ENCODE measurements around the gene C18orf32. TPM values are rescaled to one million over a fixed set of nuclear protein-coding genes. Genes with fewer than 3 reads are reported as not detected.
"Not testable (repeated sequence)": the region's sequence is repeated elsewhere in the genome, so short reads cannot be mapped to it uniquely, and the experiment has no call there.

Gene C18orf32
- total and polyA plus RNA-seq, 10 donors: 33.3 to 66.7 (median 41.1) TPM

GRCh38 chr18:49524349-49524748 lies 37.3 kb upstream of the C18orf32 start:
- H3K27me3 ChIP-seq (replicated peaks in 1 of 7): peaks cover 0 to 5% (median 0%) of the 10 kb centered on the region in 7 donors
- no peaks in the 10 kb centered on the region for H3K4me1 ChIP-seq
- no peaks in the 10 kb centered on the region for H3K36me3 ChIP-seq
- intact Hi-C loops (cut with DNase I; ENCODE audit: low total_unique reads): no loop called here
- WGBS, 5 donors: 78 to 98% (median 94%) methylated on average over 2 of the region's 2 CpGs
- no peak overlapping the region for H3K27ac ChIP-seq
- TF ChIP-seq POLR2A (IDR thresholded peaks at IDR 0.05): no peak
- TF ChIP-seq POLR2AphosphoS5 (IDR thresholded peaks at IDR 0.05): no peak
- no peak for TF ChIP-seq CTCF (IDR thresholded peaks at IDR 0.05 in 8 of 11, conservative IDR thresholded peaks at IDR 0.05 in 3 of 11)
- no peak overlapping the region for H3K4me3 ChIP-seq
- peak; percentile 13 for DNase-seq
- no peaks in the 10 kb centered on the region for H3K9me3 ChIP-seq

- intact Hi-C loops (cut with DNase I; ENCODE audit: low total_unique reads); H3K27ac ChIP-seq; H3K4me3 ChIP-seq; H3K27me3 ChIP-seq (replicated peaks in 1 of 7); H3K4me1 ChIP-seq; H3K9me3 ChIP-seq; H3K36me3 ChIP-seq: not testable (repeated sequence)
- DNase-seq: peak; percentile 6
- WGBS, 5 donors: 91 to 97% (median 93%) methylated on average over 7 of the region's 7 CpGs
Measured at GRCh38 chr18:49523580-49524093, 36.6 kb upstream of the C18orf32 start.

- WGBS, 5 donors: 80 to 90% (median 87%) methylated on average over 7 of the region's 7 CpGs
- H3K36me3 ChIP-seq: no peaks in the 10 kb centered on the region
- no peaks in the 10 kb centered on the region for H3K27me3 ChIP-seq (replicated peaks in 1 of 7)
- no peak overlapping the region for H3K27ac ChIP-seq
- intact Hi-C loops (cut with DNase I; ENCODE audit: low total_unique reads): no loop called here
- no peaks in the 10 kb centered on the region for H3K4me1 ChIP-seq
- H3K4me3 ChIP-seq: no peak overlapping the region
- no peak for TF ChIP-seq POLR2AphosphoS5 (IDR thresholded peaks at IDR 0.05)
- TF ChIP-seq POLR2A (IDR thresholded peaks at IDR 0.05): no peak
- no peak for TF ChIP-seq CTCF (IDR thresholded peaks at IDR 0.05 in 8 of 11, conservative IDR thresholded peaks at IDR 0.05 in 3 of 11)
- peak; percentile 10 for DNase-seq
- no peaks in the 10 kb centered on the region for H3K9me3 ChIP-seq
Measured at GRCh38 chr18:49521216-49521835, 34.3 kb upstream of the C18orf32 start.

- WGBS, 5 donors: 75 to 86% (median 85%) methylated on average over 2 of the region's 2 CpGs
- DNase-seq: no peak
Measured at GRCh38 chr18:49520661-49521145, 33.7 kb upstream of the C18orf32 start.

More at GRCh38 chr18:49520661-49521145, 33.7 kb upstream of the C18orf32 start:
- Histone ChIP-seq H3K27ac (no peak overlapping the region), H3K27me3 (replicated peaks in 1 of 7) (no peaks in the 10 kb centered on the region), H3K4me1 (no peaks in the 10 kb centered on the region), H3K9me3 (no peaks in the 10 kb centered on the region), H3K36me3 (no peaks in the 10 kb centered on the region), H3K4me3 (no peak overlapping the region)
- no peak for TF ChIP-seq POLR2AphosphoS5 (IDR thresholded peaks at IDR 0.05)
- no peak for TF ChIP-seq POLR2A (IDR thresholded peaks at IDR 0.05)
- no peak for TF ChIP-seq CTCF (IDR thresholded peaks at IDR 0.05 in 8 of 11, conservative IDR thresholded peaks at IDR 0.05 in 3 of 11)
- intact Hi-C loops (cut with DNase I; ENCODE audit: low total_unique reads): no loop called here
